Activated gamma-delta T cell (primary cell): ENCODE data around the gene COL16A1.
A peak's percentile ranks its signal among the peaks of the same experiment; 100 is the strongest.

Source experiments
- DNase-seq: peaks from one replicate; lab custom pipeline; 2025; lab: John Stamatoyannopoulos, UW
- total RNA-seq, 2 donors: gene quantifications; one replicate each; lab custom pipeline; 2026; lab: John Stamatoyannopoulos, UW

The COL16A1 gene
- 0 to 0.26 reads per million in 2 donors for total RNA-seq

DNA sequence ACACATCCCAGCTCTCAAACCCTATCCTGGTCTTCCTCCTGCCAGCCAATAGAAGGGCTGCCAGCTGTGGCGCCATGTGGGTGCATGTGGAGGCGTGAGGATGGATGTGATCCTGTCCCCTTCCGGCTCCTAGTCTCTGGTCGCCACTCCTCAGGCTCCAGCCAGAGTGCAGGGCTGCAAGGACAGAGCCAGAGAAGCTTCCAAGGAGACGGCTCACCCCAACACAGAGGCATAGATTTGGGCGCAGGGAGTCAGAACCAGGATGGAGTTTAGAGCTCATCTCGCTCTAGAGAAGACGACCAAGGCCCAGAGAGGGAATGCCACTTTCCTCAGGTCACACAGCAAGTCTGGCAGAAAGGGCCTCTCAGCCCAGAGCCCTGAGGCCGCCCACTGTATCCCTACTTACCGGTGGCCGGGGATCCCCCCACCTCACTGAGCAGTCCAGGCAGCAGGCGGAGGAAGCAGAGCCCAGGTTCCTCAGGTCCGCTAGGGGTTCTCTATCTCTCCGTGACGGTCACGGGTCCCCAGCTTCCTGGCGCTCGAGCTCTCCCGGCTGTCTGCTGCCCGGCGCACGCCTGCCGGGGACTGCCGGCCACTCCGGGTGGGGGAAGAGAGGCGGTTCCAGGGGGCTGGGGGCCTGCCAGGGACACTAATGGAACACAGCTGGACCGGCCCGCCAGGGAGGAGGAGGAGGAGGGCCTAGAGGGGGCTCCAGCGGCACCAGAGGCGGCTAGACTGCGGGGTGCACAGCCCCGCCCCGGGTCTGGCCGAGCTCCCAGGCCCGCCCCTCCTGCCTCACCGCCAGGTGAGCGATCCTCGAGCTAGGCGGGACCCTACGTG, at the start of gene COL16A1:
COL16A1 (minus strand) TSS at position 587 of the 840 bp plus-strand sequence. CDS start 1,824 bp downstream, outside the sequence.
- no peak for DNase-seq

DNA sequence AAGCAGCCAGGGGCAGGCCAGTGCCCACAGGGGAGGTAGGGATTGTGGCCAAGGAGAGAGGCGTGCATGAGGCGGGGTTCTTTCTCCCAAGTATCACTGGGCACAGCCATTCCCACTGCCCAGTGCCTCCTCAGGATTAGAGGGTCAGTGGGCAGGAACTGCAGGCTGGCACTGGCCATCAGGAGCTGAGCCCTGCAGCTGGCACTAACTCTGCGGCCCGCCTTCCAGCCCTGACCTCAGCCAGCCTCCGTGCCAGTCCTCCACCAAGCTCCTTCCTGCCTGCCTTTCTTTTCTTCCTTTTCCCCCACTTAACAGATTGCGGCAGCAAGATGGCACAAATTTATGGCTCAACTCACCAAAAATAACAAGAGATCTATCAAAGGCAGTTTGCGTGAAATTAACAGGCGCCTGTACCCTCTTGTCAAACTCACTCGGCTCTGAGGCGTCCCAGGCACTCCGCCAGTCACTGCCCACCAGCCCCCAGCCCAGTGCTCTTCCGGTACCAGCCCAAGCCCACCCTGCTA, 49.2 kb upstream of the COL16A1 start:
- DNase-seq, result no peak

DNA sequence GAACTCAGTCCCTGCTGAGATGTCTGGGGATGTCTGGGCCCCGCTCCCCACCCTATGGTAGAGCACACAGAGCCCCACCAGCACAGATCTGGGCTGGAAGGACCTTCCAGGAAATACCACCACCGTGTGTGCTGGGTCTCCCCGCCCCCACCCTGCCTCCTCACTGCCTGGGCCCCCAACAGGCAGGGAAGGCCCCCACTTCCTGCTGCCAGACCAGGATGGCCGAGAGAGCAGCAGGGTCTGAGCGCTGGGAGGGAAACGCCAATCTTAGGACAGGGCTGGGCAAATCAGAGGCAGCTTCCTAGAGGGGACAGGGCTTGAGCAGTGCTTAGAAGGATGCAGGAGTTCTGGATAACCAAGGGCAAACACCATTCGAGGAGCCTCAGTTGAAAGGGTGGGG, 48.4 kb upstream of the COL16A1 start:
- no peak for DNase-seq

GRCh38 chr1:31751822-31752241, 48.0 kb upstream of the COL16A1 start:
- no peak for DNase-seq

- DNase-seq, result no peak
Observed at GRCh38 chr1:31750858-31751510, 47.2 kb upstream of the COL16A1 start.

DNA sequence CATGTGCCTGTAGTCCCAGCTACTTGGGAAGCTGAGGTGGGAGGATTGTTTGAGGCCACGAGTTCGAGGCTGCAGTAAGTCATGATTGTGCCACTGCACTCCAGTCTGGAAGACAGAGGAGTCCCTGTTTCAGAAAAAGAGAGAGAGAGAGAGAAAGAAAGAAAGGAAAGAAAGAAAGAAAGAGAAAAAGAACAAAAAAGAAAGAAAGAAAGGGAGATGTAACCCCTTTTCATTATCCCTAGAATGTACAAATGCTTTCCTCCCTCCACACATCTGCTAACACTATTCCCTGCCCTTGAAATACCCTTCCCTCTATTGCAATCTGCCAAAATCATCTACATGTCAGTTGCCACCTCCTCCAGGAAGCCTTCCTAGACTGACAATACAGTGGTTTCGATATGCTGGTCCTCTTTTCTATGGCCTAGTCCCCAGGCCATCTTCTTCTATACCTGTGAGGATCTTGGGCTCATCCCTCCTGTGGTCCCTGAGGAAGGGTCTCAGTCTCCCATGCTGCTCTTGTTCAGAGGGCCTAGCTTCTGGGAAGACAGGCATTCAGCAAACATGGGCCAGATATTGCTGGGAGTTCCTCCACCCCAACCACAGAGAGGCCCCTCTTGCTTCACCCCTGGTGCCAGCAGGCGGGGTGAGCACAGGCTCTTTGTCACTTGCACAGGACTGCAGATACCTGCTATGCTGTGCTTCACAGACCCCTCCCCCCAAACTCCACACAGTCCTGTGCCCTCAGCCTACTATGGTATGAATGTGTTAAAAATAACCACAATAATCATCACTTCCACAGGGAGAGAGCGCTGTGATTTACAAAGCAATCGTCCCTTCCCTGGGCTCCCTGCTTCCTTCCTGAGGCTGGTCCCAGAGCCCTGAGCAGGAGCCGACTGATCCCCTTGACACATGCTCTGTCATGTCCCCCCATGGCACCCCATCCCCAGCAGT, 46.2 kb upstream of the COL16A1 start:
- DNase-seq, result no peak

GRCh38 chr1:31748365-31748764, 44.5 kb upstream of the COL16A1 start:
- no peak for DNase-seq

DNA sequence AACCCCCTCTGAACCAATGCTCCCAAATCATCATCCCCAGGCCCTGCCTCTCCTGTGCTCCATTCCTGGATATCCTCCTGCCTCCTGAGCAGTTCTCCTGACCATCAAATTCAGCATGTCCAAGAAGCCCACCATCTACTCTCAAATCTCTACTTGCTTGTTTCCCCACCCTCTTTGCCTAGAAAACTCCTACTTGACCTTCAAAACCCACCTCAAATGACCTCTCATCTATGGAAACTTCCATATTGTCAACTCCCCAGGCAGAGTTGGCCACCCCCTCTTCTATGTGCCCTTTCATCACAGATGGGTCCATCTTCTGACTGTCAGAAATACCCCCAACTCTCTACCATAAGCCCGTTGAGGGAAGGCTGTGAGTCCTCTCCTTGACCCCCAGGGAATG, 43.5 kb upstream of the COL16A1 start:
- DNase-seq, result no peak

GRCh38 chr1:31746687-31747086, 42.9 kb upstream of the COL16A1 start:
- no peak for DNase-seq

- DNase-seq, result no peak
Observed at GRCh38 chr1:31745946-31746670, 42.3 kb upstream of the COL16A1 start.

GRCh38 chr1:31745096-31745945, 41.5 kb upstream of the COL16A1 start:
- DNase-seq, result peak; percentile 45

GRCh38 chr1:31744165-31744888, 40.5 kb upstream of the COL16A1 start:
- no peak for DNase-seq

DNA sequence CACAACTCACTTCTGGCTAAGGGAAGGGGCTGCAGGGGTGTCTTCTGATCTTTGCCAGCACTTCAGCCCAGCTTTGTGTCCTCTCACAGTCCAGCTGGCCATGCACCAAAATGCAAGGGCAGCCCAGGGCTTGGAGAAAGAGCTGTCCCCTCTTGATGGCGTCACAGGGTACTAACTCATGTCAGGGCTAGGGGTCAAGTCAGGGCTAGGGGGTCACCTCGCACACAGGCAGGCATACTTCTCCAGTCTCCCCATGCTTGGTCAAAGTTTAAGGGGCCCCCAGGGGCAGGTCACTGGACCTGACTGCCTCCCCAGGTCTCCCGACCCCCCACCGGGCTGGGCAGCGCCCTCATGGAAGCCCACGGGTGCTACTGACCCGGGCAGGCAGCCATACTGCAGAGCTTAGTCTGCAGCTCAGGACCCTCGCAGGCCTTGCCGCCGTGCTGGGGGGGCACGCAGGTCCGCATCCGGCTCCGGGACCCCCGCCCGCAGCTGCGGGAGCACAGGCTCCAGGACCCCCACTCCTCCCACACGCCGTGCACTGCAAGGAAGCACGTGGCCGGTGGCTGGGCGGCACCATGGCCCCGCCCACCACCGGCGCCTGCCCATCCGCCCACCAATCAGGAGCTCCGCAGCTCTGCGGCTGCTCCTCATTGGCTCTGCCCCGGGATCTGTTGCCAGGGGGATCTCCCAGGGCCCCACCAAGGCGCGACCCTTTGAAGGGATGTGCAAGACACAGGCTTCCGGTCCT, 38.8 kb upstream of the COL16A1 start:
- no peak for DNase-seq

DNA sequence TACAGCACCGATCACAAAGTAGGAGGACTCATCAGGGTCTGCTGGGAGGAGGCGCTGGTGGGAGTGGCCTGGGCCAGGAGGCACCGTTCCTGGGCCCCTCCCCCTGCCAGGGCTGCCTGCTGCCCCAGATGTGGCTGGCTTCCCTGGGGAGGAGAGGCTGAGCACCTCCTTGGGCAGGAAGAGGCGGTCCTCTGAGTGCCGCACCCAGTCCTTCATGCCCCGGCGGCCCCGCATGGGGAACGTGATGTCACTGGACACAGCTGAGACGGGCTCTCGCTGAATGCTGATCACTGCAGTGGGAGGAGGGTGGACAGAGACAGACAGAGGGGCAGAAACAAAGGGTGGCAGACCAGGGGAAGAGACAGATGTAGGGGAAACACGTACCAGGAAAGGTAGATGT, 35.5 kb upstream of the COL16A1 start:
- DNase-seq, result no peak

GRCh38 chr1:31736675-31737074, 32.9 kb upstream of the COL16A1 start:
- no peak for DNase-seq

DNA sequence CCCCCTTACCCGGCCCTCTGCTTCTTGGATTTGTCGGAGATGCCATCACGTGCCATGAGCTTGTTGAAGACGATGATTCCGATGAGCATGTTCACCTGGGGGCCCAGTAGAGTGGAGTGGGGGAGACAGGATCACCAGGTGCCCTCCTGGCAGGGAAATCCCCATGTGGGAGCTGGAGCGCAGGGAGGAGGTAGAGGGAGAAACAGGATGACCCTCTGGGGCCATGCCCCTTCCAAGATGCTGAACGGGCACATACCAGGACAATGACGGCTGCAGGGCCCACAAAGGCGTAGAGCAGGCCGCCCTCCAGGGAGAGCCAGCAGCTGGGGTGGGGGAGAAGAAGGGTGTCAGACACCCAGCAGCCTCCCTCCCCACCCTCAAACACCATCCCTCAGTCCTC, 31.8 kb upstream of the COL16A1 start:
- DNase-seq, result no peak

DNA sequence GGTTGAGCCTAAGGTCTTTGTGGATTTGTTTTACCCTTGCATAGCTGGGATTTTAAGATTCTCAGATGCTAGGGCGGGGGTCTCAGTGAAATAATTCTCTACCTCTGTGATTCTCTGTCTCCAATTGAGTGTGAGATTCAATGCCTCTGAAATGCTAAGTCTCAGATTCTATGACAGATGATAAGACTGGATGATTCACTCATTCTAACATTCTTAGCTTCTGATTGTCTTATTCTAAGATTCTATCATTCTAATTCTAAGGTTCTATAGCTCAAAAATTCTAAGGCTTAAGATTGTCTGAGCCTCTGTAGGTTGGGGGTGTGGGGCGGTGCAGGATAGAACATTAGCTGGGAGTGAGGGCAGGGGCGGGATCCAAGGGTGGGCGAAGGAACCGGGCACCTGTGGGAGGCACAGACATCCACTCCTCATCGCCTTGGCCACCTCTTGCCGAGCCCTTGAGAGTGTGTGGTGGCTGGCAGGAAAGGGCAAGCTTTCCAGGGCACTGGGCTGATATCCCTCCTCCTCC, 30.8 kb upstream of the COL16A1 start:
- DNase-seq, result no peak

GRCh38 chr1:31733389-31734219, 29.8 kb upstream of the COL16A1 start:
- no peak for DNase-seq
